HepG2 (cell line): ENCODE results near the gene NCOA4. TPM values are rescaled to one million over a fixed set of nuclear protein-coding genes. Genes with fewer than 3 reads are reported as not detected.

Source experiments
- FOSL2 ChIP-seq: sonication (generic); formaldehyde crosslinking; IDR thresholded peaks from 2 replicates; pipeline ENCODE4 v1.4.0; 2020; ENCODE audit warnings: missing genetic modification reagents
- RBFOX2 ChIP-seq: fragments of 200-400 bp; formaldehyde crosslinking; IDR thresholded peaks from 2 replicates; pipeline ENCODE4 v1.6.1; 2017; ENCODE audit warnings: low read depth, mild to moderate bottlenecking, low read length
- REL ChIP-seq: sonication (generic); formaldehyde crosslinking; conservative IDR thresholded peaks from 2 replicates; pipeline ENCODE4 v1.8.0; 2022; ENCODE audit warnings: mild to moderate bottlenecking, missing genetic modification reagents, moderate library complexity
- REXO4 ChIP-seq: sonication (generic); formaldehyde crosslinking; IDR thresholded peaks from 2 replicates; pipeline ENCODE4 v1.8.0; 2022; ENCODE audit warnings: missing genetic modification reagents, mild to moderate bottlenecking, borderline replicate concordance
- TCF12 ChIP-seq, 2 experiments: fragments of 450-650 bp in 1 of 2; sonication (generic) in 1 of 2; formaldehyde crosslinking in 1 of 2; IDR thresholded peaks; 2 replicates each; pipeline versions ENCODE4 v1.6.1 to v1.8.0; 2017 to 2022; ENCODE audit warnings: antibody characterized with exemption in 1 of 2, mild to moderate bottlenecking in 1 of 2, missing genetic modification reagents in 1 of 2, moderate library complexity in 1 of 2
- ZNF761 ChIP-seq: sonication (generic); formaldehyde crosslinking; conservative IDR thresholded peaks from 2 replicates; pipeline ENCODE4 v1.4.0; 2020; ENCODE audit warnings: mild to moderate bottlenecking, missing genetic modification reagents
- polyA plus RNA-seq, 8 experiments: library from polyadenylated mRNA; depleted of rRNA in 3 of 8; stranded (reverse) in 7 of 8; unstranded in 1 of 8; fragments of >200 nt; fragmentation: Illumina TruSeq in 4 of 8; extraction: Trizol in 4 of 8; gene quantifications; 2 replicates each; pipeline versions ENCODE4 v1.2.1 to v1.2.3, GENCODE V29; 2011 to 2016; ENCODE audit warnings: low read depth in 4 of 8, missing spikeins in 1 of 8, mixed read lengths in 1 of 8; ENCODE audit not compliant: insufficient read depth in 1 of 8
- total RNA-seq, 5 experiments: library from RNA; depleted of rRNA; stranded (reverse); fragments of >200 nt; fragmentation: Illumina TruSeq; extraction: Trizol; gene quantifications; 2 replicates each; pipeline ENCODE4 v1.2.3, GENCODE V29; 2016; ENCODE audit warnings: low read depth in 1 of 5
- TF ChIP-seq, protein P1 (sequence below): sonication (generic); formaldehyde crosslinking; IDR thresholded peaks from 2 replicates; pipeline ENCODE4 v1.5.1; 2020; ENCODE audit warnings: mild to moderate bottlenecking, missing genetic modification reagents, borderline replicate concordance
- TF ChIP-seq, protein P2 (sequence below): sonication (generic); formaldehyde crosslinking; IDR thresholded peaks from 2 replicates; pipeline ENCODE4 v1.8.0; 2022; ENCODE audit warnings: low read depth, missing genetic modification reagents
- TF ChIP-seq, protein P3 (sequence below): sonication (generic); formaldehyde crosslinking; IDR thresholded peaks from one replicate; pipeline ENCODE4 v1.5.1; 2020; ENCODE audit warnings: mild to moderate bottlenecking, missing genetic modification reagents; ENCODE audit errors: not compliant biosample characterization

The NCOA4 gene
- total and polyA plus RNA-seq, 2 of the 13 experiments (the other 11 are each of a cell fraction or from before 2014, with no cell fraction given): 306 to 400 TPM

DNA sequence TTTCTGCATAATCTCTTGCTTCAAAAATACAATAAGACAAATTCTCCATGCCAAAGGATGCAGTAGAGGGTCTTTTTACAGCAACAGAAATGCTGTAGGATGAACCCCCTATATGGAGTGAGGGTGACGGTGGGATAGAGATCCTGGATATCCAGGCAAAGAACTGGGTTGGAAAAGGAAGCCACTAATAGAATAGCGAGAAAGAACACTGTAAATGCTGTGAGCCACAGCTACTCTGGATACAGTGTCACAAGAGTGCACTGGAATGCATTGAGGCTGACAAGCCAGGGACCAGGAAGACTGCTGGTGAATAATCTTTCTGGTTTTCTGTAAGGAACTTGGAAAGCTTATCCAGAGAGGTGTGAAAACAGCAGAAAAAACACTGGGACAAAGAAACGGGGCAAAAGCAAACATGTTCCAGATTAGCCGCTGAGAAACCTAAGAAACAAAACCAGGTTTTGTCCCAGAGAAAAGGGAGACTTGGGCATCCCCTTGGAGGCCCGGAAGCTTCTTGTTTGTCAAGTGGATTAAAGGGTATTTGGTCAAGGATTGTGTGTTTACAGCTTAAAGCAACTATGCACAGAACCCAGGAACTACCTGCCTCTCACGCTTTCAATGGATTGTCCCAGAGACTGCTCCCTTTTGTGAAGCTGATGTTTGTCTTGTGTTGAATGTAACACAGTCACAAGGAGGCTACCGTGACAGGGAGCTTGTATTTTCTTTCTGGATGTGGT is 21.8 kb upstream of the NCOA4 start (continued):
- TF ChIP-seq, protein P1, sequence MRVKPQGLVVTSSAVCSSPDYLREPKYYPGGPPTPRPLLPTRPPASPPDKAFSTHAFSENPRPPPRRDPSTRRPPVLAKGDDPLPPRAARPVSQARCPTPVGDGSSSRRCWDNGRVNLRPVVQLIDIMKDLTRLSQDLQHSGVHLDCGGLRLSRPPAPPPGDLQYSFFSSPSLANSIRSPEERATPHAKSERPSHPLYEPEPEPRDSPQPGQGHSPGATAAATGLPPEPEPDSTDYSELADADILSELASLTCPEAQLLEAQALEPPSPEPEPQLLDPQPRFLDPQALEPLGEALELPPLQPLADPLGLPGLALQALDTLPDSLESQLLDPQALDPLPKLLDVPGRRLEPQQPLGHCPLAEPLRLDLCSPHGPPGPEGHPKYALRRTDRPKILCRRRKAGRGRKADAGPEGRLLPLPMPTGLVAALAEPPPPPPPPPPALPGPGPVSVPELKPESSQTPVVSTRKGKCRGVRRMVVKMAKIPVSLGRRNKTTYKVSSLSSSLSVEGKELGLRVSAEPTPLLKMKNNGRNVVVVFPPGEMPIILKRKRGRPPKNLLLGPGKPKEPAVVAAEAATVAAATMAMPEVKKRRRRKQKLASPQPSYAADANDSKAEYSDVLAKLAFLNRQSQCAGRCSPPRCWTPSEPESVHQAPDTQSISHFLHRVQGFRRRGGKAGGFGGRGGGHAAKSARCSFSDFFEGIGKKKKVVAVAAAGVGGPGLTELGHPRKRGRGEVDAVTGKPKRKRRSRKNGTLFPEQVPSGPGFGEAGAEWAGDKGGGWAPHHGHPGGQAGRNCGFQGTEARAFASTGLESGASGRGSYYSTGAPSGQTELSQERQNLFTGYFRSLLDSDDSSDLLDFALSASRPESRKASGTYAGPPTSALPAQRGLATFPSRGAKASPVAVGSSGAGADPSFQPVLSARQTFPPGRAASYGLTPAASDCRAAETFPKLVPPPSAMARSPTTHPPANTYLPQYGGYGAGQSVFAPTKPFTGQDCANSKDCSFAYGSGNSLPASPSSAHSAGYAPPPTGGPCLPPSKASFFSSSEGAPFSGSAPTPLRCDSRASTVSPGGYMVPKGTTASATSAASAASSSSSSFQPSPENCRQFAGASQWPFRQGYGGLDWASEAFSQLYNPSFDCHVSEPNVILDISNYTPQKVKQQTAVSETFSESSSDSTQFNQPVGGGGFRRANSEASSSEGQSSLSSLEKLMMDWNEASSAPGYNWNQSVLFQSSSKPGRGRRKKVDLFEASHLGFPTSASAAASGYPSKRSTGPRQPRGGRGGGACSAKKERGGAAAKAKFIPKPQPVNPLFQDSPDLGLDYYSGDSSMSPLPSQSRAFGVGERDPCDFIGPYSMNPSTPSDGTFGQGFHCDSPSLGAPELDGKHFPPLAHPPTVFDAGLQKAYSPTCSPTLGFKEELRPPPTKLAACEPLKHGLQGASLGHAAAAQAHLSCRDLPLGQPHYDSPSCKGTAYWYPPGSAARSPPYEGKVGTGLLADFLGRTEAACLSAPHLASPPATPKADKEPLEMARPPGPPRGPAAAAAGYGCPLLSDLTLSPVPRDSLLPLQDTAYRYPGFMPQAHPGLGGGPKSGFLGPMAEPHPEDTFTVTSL (CRISPR knock-in tag): peak; percentile 84; the same call in 1 of the 2 replicates
- no peak for TF ChIP-seq REXO4 (CRISPR knock-in tag)
- no peak for TF ChIP-seq RBFOX2
- TF ChIP-seq, protein P2, sequence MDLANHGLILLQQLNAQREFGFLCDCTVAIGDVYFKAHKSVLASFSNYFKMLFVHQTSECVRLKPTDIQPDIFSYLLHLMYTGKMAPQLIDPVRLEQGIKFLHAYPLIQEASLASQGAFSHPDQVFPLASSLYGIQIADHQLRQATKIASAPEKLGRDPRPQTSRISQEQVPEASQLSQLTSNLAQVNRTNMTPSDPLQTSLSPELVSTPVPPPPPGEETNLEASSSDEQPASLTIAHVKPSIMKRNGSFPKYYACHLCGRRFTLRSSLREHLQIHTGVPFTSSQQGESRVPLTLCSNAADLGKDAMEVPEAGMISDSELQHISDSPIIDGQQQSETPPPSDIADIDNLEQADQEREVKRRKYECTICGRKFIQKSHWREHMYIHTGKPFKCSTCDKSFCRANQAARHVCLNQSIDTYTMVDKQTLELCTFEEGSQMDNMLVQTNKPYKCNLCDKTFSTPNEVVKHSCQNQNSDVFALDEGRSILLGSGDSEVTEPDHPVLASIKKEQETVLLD: no peak
- peak; percentile 79 for TF ChIP-seq FOSL2 (CRISPR knock-in tag)
- TF ChIP-seq ZNF761 (CRISPR knock-in tag): no peak; the same call in 1 of the 2 replicates
- no peak for TF ChIP-seq REL
- TF ChIP-seq, protein P3, sequence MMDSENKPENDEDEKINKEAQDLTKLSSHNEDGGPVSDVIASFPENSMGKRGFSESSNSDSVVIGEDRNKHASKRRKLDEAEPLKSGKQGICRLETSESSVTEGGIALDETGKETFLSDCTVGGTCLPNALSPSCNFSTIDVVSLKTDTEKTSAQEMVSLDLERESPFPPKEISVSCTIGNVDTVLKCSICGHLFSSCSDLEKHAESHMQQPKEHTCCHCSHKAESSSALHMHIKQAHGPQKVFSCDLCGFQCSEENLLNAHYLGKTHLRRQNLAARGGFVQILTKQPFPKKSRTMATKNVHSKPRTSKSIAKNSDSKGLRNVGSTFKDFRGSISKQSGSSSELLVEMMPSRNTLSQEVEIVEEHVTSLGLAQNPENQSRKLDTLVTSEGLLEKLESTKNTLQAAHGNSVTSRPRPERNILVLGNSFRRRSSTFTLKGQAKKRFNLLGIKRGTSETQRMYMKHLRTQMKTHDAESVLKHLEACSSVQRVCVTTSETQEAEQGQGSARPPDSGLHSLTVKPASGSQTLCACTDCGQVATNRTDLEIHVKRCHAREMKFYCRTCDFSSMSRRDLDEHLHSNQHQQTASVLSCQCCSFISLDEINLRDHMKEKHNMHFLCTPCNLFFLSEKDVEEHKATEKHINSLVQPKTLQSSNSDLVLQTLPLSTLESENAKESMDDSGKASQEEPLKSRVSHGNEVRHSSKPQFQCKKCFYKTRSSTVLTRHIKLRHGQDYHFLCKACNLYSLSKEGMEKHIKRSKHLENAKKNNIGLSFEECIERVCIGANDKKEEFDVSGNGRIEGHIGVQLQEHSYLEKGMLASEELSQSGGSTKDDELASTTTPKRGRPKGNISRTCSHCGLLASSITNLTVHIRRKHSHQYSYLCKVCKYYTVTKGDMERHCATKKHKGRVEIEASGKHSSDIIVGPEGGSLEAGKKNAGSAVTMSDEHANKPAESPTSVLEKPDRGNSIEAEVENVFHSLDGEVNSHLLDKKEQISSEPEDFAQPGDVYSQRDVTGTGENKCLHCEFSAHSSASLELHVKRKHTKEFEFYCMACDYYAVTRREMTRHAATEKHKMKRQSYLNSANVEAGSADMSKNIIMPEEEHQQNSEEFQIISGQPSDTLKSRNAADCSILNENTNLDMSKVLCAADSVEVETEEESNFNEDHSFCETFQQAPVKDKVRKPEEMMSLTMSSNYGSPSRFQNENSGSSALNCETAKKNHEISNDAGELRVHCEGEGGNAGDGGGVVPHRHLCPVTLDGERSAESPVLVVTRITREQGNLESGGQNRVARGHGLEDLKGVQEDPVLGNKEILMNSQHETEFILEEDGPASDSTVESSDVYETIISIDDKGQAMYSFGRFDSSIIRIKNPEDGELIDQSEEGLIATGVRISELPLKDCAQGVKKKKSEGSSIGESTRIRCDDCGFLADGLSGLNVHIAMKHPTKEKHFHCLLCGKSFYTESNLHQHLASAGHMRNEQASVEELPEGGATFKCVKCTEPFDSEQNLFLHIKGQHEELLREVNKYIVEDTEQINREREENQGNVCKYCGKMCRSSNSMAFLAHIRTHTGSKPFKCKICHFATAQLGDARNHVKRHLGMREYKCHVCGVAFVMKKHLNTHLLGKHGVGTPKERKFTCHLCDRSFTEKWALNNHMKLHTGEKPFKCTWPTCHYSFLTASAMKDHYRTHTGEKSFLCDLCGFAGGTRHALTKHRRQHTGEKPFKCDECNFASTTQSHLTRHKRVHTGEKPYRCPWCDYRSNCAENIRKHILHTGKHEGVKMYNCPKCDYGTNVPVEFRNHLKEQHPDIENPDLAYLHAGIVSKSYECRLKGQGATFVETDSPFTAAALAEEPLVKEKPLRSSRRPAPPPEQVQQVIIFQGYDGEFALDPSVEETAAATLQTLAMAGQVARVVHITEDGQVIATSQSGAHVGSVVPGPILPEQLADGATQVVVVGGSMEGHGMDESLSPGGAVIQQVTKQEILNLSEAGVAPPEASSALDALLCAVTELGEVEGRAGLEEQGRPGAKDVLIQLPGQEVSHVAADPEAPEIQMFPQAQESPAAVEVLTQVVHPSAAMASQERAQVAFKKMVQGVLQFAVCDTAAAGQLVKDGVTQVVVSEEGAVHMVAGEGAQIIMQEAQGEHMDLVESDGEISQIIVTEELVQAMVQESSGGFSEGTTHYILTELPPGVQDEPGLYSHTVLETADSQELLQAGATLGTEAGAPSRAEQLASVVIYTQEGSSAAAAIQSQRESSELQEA (CRISPR knock-in tag): no peak
- TF ChIP-seq TCF12 (IDR thresholded peaks at IDR 0.05): no peak
- peak; percentile 94 for TF ChIP-seq TCF12 (CRISPR knock-in tag; IDR thresholded peaks at IDR 0.05)
